Skin epidermis (tissue), 12 donors: ENCODE results near the gene C19orf25.

Experiments used
- H3K27ac ChIP-seq, 21 experiments: fragments of 200-600 bp; sonication (generic) in 11 of 21; one replicate each; pipeline ENCODE4 v1.5.0; 2020; ENCODE audit warnings: mild to moderate bottlenecking in 3 of 21, inconsistent platforms in 2 of 21, moderate library complexity in 2 of 21
- H3K4me3 ChIP-seq, 7 experiments: fragments of 200-600 bp; sonication (generic) in 2 of 7; one replicate each; pipeline ENCODE4 v1.5.0; 2020; ENCODE audit warnings: inconsistent platforms in 2 of 7, mild to moderate bottlenecking in 2 of 7, moderate library complexity in 1 of 7

The C19orf25 gene

DNA sequence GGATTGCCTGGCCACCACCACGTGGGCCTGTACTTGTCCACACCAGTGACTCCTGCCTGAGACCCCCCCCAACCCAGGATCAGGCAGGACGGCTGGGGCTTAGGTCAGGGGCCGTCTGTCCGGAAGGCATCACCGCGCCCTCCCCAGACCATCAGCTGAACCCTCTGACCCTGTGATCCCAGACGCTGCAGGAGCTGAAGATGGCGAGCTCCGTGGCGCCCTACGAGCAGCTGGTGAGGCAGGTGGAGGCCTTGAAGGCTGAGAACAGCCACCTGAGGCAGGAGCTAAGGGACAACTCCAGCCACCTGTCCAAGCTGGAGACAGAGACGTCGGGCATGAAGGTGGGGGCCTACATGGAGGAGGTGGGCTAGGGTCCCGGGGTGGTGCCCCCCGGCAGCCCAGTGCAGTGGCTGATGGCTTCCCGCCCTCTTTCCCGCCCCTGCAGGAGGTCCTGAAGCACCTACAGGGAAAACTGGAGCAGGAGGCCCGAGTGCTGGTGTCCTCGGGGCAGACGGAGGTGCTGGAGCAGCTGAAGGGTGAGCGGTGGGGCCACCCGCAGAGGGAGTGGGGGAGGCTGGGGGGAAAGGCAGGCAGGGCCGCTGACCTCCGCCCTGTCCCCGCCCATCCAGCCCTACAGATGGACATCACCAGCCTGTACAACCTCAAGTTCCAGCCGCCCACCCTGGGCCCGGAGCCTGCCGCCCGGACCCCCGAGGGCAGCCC lies 26.1 kb downstream of the C19orf25 start:
- H3K27ac ChIP-seq, result no peak overlapping the region
- H3K4me3 ChIP-seq, result no peak overlapping the region

DNA sequence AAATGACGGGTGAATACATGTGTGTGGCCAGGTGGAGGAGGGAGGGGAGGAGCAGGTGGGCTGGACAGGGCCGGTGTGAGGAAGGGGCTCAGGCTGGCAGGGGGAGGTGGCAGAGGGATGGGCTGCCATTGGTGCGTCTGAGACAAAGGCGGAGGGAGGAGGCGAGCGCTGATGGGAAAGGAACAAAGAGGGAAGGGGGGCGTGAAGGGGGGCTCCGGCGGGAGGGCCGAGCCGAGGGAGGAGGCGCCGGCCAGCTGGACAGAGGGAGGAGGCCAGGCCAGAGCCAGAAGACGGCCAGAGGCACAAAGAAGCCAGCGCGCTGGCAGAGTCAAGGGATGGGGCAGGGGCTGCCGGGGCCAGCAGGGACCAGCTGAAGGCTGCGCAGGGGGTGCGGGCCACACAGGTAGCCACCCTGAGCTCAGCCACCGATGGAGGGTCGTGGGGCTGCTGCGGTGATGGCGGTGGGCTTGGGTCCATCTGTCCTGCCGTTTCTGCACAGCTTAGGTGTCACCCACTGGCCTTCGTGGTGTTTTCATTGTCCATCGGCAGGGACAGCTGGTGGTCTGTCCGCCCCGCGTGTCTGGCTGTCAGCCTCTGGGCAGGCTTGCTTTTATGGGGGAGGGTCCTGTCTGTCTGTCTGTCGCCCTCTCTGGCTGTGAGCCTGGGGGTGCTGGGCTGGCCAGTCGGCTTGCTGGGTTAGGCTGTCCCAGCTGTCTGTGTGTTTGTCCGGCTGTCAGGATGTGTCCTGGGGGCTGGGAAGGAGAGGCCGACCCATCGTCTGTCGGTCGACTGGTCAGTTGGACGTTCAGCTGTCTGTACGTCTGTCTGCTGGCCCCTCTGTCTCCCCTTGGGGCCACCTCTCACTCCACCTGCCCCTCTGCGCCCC lies 26.9 kb downstream of the C19orf25 start:
- H3K27ac ChIP-seq, result no peak overlapping the region
- no peak overlapping the region for H3K4me3 ChIP-seq

DNA sequence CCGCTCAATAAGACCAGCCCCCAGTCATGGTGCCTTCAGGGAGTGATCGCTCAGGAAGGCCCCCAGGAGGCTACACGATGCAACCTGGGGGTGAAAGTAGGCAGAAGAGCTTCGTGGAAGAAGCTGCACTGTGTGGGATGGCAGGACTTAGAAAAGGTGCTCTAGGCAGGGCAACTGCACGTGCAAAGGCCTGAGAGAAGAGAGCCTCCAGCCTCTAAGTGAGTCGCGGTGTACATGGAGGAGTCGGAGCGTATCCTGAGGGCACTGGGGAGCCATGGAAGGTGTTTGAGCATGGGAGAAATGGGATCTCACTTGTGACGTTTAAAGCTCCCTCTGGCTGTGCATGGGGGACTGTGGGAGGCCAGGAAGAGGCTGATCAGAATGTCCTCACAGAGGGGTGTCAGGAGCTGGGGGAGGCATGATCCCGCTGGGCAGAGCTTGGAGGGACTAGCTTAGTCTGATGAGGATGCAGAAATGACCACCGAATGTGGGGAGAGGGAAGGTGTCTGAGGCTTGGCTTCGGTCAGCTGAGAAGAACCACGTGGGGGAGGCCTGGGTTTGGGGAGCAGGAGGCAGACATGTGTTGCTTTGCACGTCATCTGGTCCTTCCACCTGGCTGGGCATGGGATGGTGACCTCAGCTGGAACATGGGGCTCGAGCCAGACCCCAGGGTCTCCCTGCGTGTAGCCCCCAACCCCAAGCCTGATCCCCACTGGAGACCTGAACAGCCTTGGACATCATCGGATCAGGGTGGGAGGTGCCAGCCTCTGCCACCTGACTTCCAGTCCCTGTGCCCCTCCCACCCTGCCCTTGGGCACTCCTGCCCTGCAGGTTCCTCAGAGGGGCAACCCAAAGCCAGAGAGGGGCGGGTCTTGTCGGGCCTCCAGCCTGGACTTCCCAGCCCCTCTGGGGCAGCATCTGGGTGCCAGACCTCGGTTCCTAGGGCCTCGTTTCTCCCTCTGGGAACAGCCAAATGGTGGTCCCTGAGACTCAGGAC lies 28.0 kb downstream of the C19orf25 start:
- Histone ChIP-seq H3K27ac (no peak overlapping the region), H3K4me3 (no peak overlapping the region)

GRCh38 chr19:1449467-1450442 lies 29.3 kb downstream of the C19orf25 start, which contains the start of gene APC2:
TSS of gene APC2 (plus strand) at chr19:1450121. CDS start at chr19:1453002, 2,881 bp downstream.
- H3K4me3 ChIP-seq, result no peak within 1 kb of the TSS
- no peak within 1 kb of the TSS for H3K27ac ChIP-seq

DNA sequence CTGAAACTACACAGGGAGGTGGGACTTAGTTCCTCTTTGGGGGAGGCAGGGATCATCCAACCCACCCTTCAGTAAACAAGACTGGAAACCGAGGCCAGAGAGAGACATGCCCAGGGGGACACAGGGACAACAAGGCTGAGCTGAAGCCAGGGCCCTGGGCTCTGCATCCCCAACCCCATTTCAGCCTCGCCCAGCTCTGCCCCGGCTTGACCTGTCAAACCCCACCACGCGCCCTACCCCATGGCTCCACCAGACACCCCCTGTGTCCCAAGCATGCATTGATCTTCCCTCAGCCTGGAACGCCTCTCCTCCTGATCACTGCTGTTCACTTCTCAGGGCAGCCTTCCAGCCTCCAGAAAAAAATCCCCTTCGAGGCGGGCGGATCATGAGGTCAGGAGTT lies 31.1 kb downstream of the C19orf25 start:
- H3K27ac ChIP-seq, result no peak overlapping the region
- H3K4me3 ChIP-seq, result no peak overlapping the region

DNA sequence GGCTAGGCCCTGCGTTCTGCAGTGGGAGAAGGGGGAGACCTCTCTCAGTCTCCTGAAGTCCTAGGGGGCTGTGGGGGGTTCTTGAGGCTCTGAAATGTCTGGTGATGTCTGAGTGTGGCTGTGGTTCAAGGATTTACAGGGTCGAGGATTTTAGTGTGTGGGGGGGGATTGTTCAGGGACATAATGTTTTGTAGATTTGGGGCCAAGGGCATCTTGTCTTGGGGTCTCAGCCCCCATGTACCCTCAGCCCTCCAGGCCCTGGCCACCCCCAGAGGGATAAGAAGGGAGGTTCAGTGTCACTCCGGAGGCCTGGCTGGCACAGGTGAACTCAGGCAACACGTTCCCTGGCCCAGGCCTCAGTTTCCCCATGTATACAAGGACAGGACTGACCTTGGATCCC lies 31.5 kb downstream of the C19orf25 start:
- Histone ChIP-seq H3K4me3 (no peak overlapping the region), H3K27ac (no peak overlapping the region)

GRCh38 chr19:1446713-1447481 lies 32.1 kb downstream of the C19orf25 start:
- Histone ChIP-seq H3K4me3 (no peak overlapping the region), H3K27ac (no peak overlapping the region)

- no peak overlapping the region for H3K27ac ChIP-seq
Measured at GRCh38 chr19:1445932-1446712, 32.9 kb downstream of the C19orf25 start.

GRCh38 chr19:1445185-1445931 lies 33.7 kb downstream of the C19orf25 start:
- peak overlapping the region in 6 of 7 experiments; percentile 1 to 33 (median 23) for H3K4me3 ChIP-seq
- peak overlapping the region in 2 of 21 experiments; percentile 1 to 67 for H3K27ac ChIP-seq

More at GRCh38 chr19:1445932-1446712, 32.9 kb downstream of the C19orf25 start:
- H3K4me3 ChIP-seq, result peak overlapping the region in 6 of 7 experiments; percentile 1 to 33 (median 16)

DNA sequence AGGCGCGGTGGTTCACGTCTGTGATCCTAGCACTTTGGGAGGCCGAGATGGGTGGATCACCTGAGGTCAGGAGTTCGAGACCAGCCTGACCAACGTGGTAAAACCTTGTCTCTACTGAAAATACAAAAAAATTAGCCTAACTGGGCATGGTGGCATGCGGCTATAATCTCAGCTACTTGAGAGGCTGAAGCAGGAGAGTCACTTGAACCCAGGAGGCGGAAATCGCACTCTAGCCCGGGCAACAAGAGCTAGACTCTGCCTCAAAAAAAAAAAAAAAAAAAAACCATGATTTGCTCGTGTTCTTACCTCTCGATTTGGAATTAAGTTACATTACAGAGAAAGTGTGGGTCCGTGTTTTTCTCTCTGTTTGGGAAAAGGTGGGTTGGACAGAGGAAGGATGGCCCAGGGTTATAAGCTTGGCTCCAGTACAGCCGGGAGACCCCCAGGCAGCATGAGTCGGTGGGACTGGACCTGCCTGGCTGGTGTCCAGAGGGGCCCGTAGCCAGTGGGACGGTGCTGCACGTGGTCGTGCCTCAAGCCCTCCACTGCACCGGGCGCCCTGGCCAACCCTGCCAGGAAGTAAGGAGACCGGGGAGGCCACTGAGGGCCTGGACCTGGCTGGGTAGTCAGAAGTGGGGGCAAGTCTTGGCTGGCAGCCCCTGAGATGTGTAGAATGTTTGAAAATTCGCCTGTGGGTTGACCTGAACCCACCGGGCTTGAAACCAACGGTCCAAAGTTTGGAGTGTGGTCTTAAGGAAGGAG lies 37.2 kb downstream of the C19orf25 start:
- H3K27ac ChIP-seq, result no peak overlapping the region
- H3K4me3 ChIP-seq, result no peak overlapping the region

GRCh38 chr19:1441022-1441426 lies 38.0 kb downstream of the C19orf25 start:
- no peak overlapping the region for H3K27ac ChIP-seq
- H3K4me3 ChIP-seq, result no peak overlapping the region

GRCh38 chr19:1440418-1440801 lies 38.6 kb downstream of the C19orf25 start:
- Histone ChIP-seq H3K27ac (no peak overlapping the region), H3K4me3 (peak overlapping the region in 2 of 7 experiments; percentile 90 to 92)

GRCh38 chr19:1439525-1440417 lies 39.2 kb downstream of the C19orf25 start:
- H3K27ac ChIP-seq, result peak overlapping the region in 17 of 21 experiments; percentile 86 to 100 (median 94)
- H3K4me3 ChIP-seq, result peak overlapping the region; percentile 75 to 99 (median 90)

GRCh38 chr19:1438933-1439354 lies 40.1 kb downstream of the C19orf25 start:
- H3K4me3 ChIP-seq, result peak overlapping the region; percentile 75 to 99 (median 90)
- H3K27ac ChIP-seq, result peak overlapping the region; percentile 69 to 100 (median 93)
